ENCODE measurements around the gene AP5Z1.

DNA sequence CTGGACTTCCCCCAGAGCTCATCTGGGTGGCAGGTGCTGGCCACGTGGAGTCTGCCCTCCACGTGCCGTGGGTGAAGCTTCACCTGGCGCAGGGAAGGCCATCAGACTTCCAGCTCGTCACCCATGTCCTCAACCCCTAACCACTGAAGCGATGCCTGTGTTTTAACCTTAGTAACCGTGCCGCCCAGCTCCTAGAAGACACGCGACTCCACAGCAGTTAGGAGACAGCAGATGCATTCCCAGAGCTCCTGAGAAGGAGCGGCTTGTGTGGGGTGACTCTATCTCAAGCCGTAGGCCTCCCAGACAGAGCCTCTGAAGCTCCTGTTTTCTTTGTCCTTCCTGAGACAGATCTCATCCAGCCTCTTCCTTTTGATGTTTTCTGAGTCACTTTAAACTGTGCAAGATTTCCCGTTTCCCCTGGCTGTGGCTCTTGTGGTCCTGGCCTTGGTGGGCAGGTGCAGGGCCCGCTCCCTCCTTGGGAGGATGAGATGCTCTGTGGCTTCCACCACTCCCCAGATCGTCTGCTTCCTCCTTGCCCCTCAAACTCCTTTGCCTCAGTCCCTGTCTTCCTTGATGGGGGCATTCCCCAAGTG, 41.4 kb upstream of the AP5Z1 start:
- TF ChIP-seq, protein P1, sequence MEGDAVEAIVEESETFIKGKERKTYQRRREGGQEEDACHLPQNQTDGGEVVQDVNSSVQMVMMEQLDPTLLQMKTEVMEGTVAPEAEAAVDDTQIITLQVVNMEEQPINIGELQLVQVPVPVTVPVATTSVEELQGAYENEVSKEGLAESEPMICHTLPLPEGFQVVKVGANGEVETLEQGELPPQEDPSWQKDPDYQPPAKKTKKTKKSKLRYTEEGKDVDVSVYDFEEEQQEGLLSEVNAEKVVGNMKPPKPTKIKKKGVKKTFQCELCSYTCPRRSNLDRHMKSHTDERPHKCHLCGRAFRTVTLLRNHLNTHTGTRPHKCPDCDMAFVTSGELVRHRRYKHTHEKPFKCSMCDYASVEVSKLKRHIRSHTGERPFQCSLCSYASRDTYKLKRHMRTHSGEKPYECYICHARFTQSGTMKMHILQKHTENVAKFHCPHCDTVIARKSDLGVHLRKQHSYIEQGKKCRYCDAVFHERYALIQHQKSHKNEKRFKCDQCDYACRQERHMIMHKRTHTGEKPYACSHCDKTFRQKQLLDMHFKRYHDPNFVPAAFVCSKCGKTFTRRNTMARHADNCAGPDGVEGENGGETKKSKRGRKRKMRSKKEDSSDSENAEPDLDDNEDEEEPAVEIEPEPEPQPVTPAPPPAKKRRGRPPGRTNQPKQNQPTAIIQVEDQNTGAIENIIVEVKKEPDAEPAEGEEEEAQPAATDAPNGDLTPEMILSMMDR (IDR thresholded peaks at IDR 0.05): no peak
- no peak for TF ChIP-seq POLR2A (IDR thresholded peaks at IDR 0.05)

Data from heart left ventricle (tissue), 13 donors.